K562 (cell line): ENCODE results near the gene RNF11. TPM values are rescaled to one million over a fixed set of nuclear protein-coding genes. Genes with fewer than 3 reads are reported as not detected.

Source experiments
- ELF1 ChIP-seq: fragments of 200-800 bp; sonication (Bioruptor generic); IDR thresholded peaks from 2 replicates; pipeline ENCODE4 v1.6.1; 2016; ENCODE audit warnings: missing genetic modification characterization, missing compliant biosample characterization
- HEY1 ChIP-seq: fragments of 250-450 bp; sonication (Bioruptor Pico); IDR thresholded peaks from 2 replicates; pipeline ENCODE4 v1.5.0; 2020; ENCODE audit warnings: mild to moderate bottlenecking, moderate library complexity, borderline replicate concordance
- KAT2B ChIP-seq: IDR thresholded peaks from one replicate; pipeline ENCODE4 v1.6.1; 2012; ENCODE audit warnings: low read depth, mild to moderate bottlenecking, control low read depth, inconsistent platforms, low read length, moderate library complexity
- MTA2 ChIP-seq: fragments of 450-650 bp; IDR thresholded peaks from 2 replicates; pipeline ENCODE4 v1.6.1; 2016; ENCODE audit warnings: low read depth
- PML ChIP-seq: IDR thresholded peaks from 2 replicates; pipeline ENCODE4 v1.6.1; 2012; ENCODE audit warnings: low read length, inconsistent platforms
- STAG1 ChIP-seq: sonication (generic); formaldehyde crosslinking; IDR thresholded peaks from 2 replicates; pipeline ENCODE4 v1.5.0; 2020; ENCODE audit warnings: missing genetic modification reagents, borderline replicate concordance
- TCF15 ChIP-seq: fragments of 250-450 bp; sonication (Bioruptor Pico); IDR thresholded peaks from 2 replicates; pipeline ENCODE4 v1.8.0; 2022; ENCODE audit warnings: moderate library complexity, mild to moderate bottlenecking, inconsistent platforms
- XRCC4 ChIP-seq: IDR thresholded peaks from one replicate; pipeline ENCODE4 v1.6.1; 2011; ENCODE audit not compliant: insufficient read depth, insufficient read length; ENCODE audit errors: extremely low read depth
- ZMIZ1 ChIP-seq, 2 experiments: fragments of 150-350 bp in 1 of 2; IDR thresholded peaks; 2 replicates each; pipeline ENCODE4 v1.6.1; 2012 to 2016; ENCODE audit warnings: low read depth in 2 of 2, low read length in 2 of 2, mild to moderate bottlenecking in 1 of 2, moderate library complexity in 1 of 2
- ZNF316 ChIP-seq: fragments of 450-650 bp; IDR thresholded peaks from 2 replicates; pipeline ENCODE4 v1.6.1; 2016
- ZNF586 ChIP-seq: fragments of 450-650 bp; formaldehyde crosslinking; conservative IDR thresholded peaks from 2 replicates; pipeline ENCODE4 v1.4.0; 2020; ENCODE audit warnings: mild to moderate bottlenecking, moderate library complexity
- polyA plus RNA-seq, 8 experiments: library from polyadenylated mRNA; depleted of rRNA in 4 of 8; stranded (reverse) in 5 of 8; unstranded in 3 of 8; fragments of >200 nt; fragmentation: Nextera tagmentation in 2 of 8; fragmentation: Illumina TruSeq in 1 of 8; extraction: Ambion mirVana in 2 of 8; extraction: Trizol in 1 of 8; gene quantifications; 2 replicates each; pipeline versions ENCODE4 v1.2.1 to v1.2.3, GENCODE V29; 2011 to 2014; ENCODE audit warnings: inconsistent platforms in 1 of 8, missing spikeins in 1 of 8
- total RNA-seq, 7 experiments: library from RNA; depleted of rRNA in 6 of 7; stranded (reverse); fragments of >200 nt in 6 of 7; fragmentation: Illumina TruSeq in 2 of 7; extraction: Trizol in 2 of 7; gene quantifications; 2 replicates each; pipeline versions ENCODE4 v1.2.1 to v1.2.3, GENCODE V29; 2011 to 2021; ENCODE audit warnings: low replicate concordance in 1 of 7
- TF ChIP-seq, protein P1 (sequence below): fragments of 200-800 bp; sonication (Bioruptor generic); IDR thresholded peaks from 2 replicates; pipeline ENCODE4 v1.6.1; 2017; ENCODE audit warnings: missing genetic modification characterization, missing compliant biosample characterization

Gene RNF11
- total and polyA plus RNA-seq, 9 of the 15 experiments (the other 6 are each of a cell fraction or from before 2014, with no cell fraction given): 5.7 to 34.3 (median 23.1) TPM

DNA sequence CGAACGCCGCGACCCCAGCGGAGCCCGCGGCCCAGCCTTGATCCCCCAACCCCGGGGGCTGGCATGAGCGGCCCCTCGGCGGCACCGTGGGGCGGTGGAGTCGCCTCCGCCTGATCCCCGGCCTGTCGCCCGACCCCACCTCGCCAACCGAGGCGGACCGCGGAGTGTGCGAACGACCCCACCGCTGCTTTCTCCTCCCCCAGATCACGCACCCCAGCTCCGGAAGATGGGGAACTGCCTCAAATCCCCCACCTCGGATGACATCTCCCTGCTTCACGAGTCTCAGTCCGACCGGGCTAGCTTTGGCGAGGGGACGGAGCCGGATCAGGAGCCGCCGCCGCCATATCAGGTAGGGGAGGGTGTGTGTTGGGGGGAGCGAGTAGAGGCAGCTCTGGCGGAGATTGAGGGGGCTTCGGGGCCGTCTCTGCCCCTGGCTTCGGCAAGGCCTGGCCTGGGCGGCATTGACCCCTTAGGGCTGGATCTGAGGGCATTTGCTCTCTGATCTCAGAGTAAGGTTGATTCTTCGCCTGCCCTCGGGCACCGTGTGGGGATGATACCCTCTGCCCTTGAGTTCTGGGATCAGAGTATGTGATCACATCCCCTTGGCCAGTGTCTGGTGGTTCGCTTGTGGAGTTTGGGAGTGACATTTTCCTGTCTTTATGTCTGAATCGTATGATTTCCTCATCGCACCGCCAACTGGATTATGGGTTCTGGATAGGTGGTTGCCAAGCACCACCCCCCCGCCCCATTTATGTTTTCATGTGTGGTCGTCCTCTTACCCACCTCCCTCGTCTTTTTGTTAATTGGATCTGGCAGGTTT lies 668 bp downstream of the RNF11 start (continued):
- TF ChIP-seq ZNF316: no peak
- TF ChIP-seq HEY1: no peak
- TF ChIP-seq XRCC4: no peak
- no peak for TF ChIP-seq STAG1 (CRISPR knock-in tag)
- no peak for TF ChIP-seq PML
- no peak for TF ChIP-seq ELF1 (tag)
- no peak for TF ChIP-seq MTA2
- TF ChIP-seq, protein P1, sequence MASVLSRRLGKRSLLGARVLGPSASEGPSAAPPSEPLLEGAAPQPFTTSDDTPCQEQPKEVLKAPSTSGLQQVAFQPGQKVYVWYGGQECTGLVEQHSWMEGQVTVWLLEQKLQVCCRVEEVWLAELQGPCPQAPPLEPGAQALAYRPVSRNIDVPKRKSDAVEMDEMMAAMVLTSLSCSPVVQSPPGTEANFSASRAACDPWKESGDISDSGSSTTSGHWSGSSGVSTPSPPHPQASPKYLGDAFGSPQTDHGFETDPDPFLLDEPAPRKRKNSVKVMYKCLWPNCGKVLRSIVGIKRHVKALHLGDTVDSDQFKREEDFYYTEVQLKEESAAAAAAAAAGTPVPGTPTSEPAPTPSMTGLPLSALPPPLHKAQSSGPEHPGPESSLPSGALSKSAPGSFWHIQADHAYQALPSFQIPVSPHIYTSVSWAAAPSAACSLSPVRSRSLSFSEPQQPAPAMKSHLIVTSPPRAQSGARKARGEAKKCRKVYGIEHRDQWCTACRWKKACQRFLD: no peak
- no peak for TF ChIP-seq ZNF586 (CRISPR knock-in tag)
- TF ChIP-seq ZMIZ1 (IDR thresholded peaks at IDR 0.05; ENCODE audit: low read depth in 2 of 2, low read length in 2 of 2): no peak
- TF ChIP-seq KAT2B: no peak
- no peak for TF ChIP-seq TCF15 (CRISPR knock-in tag)
